Peyer's patch (tissue), 4 donors: Measurements from ENCODE around the gene LCE6A. TPM values are rescaled to one million over a fixed set of nuclear protein-coding genes. Genes with fewer than 3 reads are reported as not detected.

ENCODE experiments used
- DNase-seq, 3 donors: peaks; one replicate each; pipeline ENCODE4 v3.0.0-alpha.2; 2017 to 2019
- H3K27ac ChIP-seq, 4 donors: fragments of 200-600 bp; sonication (generic); one replicate each; pipeline ENCODE4 v1.5.1; 2016 to 2019
- H3K27me3 ChIP-seq, 2 donors: fragments of 200-600 bp; sonication (generic); one replicate each; pipeline ENCODE4 v1.5.1; 2019
- H3K36me3 ChIP-seq, 3 donors: fragments of 200-600 bp; sonication (generic); one replicate each; pipeline ENCODE4 v1.5.1; 2016 to 2019
- H3K4me1 ChIP-seq, 4 donors: fragments of 200-600 bp; sonication (generic); one replicate each; pipeline ENCODE4 v1.5.1; 2016 to 2019
- H3K4me3 ChIP-seq, 4 donors: fragments of 200-600 bp; sonication (generic); 1 replicate in 3 of 4; 2 replicates in 1 of 4; pipeline ENCODE4 v1.5.1; 2016 to 2019; ENCODE audit warnings: mild to moderate bottlenecking in 1 of 4
- H3K9me3 ChIP-seq, 4 donors: fragments of 200-600 bp; sonication (generic); one replicate each; pipeline ENCODE4 v1.5.1; 2016 to 2019; ENCODE audit warnings: mild to moderate bottlenecking in 1 of 4
- POLR2A ChIP-seq, 2 donors: fragments of 450-650 bp; IDR thresholded peaks; one replicate each; pipeline ENCODE4 v1.5.1; 2017; ENCODE audit warnings: antibody characterized with exemption in 2 of 2, mild to moderate bottlenecking in 2 of 2, moderate library complexity in 2 of 2
- total RNA-seq, 4 donors: library from RNA; depleted of rRNA; stranded (reverse); fragments of >200 nt; gene quantifications; one replicate each; pipeline ENCODE4 v1.1.0, GENCODE V29; 2016
- TF ChIP-seq, protein P1 (sequence below), 6 experiments: fragments of 450-650 bp in 4 of 6; fragments of 200-600 bp in 2 of 6; sonication (generic) in 1 of 6; IDR thresholded peaks; one replicate each; pipeline ENCODE4 v1.5.1; 2017 to 2019; ENCODE audit warnings: antibody characterized with exemption in 6 of 6, mild to moderate bottlenecking in 3 of 6, moderate library complexity in 1 of 6

LCE6A gene
- total RNA-seq, 4 donors from 2014 or later = not detected

DNA sequence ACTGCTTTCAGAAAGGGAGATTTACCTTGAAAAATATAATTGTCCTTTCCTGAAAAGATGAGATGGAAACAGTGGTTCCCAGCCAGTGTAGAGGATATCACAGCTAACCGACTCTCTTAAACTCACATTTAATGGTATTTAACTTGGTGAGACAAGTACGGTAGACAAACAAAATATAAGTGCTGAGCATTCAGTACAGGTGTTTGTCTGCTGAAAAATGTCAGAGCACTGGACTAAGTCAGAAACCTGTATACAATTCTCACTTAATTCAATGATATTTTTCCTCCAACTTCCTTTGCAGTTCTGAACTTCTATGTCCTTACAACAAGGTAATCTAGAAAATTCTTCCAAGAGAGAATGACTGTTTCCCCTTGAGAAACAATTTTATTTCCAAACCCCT lies 31.0 kb upstream of the LCE6A start, which contains the start of gene LCE1B:
TSS of gene LCE1B (plus strand) at position 301 of the 400 bp plus-strand sequence. CDS start 476 bp downstream, outside the sequence.
- H3K9me3 ChIP-seq = no peaks in the 10 kb centered on the region
- DNase-seq = no peak
- no peak within 1 kb of the TSS for H3K4me3 ChIP-seq
- H3K27me3 ChIP-seq = no peaks in the 10 kb centered on the region
- H3K27ac ChIP-seq = no peak within 1 kb of the TSS
- H3K36me3 ChIP-seq = no peaks in the 10 kb centered on the region
- no peaks in the 10 kb centered on the region for H3K4me1 ChIP-seq
- TF ChIP-seq, protein P1, sequence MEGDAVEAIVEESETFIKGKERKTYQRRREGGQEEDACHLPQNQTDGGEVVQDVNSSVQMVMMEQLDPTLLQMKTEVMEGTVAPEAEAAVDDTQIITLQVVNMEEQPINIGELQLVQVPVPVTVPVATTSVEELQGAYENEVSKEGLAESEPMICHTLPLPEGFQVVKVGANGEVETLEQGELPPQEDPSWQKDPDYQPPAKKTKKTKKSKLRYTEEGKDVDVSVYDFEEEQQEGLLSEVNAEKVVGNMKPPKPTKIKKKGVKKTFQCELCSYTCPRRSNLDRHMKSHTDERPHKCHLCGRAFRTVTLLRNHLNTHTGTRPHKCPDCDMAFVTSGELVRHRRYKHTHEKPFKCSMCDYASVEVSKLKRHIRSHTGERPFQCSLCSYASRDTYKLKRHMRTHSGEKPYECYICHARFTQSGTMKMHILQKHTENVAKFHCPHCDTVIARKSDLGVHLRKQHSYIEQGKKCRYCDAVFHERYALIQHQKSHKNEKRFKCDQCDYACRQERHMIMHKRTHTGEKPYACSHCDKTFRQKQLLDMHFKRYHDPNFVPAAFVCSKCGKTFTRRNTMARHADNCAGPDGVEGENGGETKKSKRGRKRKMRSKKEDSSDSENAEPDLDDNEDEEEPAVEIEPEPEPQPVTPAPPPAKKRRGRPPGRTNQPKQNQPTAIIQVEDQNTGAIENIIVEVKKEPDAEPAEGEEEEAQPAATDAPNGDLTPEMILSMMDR (IDR thresholded peaks at IDR 0.05) = no peak
- no peak for TF ChIP-seq POLR2A (IDR thresholded peaks at IDR 0.05)

DNA sequence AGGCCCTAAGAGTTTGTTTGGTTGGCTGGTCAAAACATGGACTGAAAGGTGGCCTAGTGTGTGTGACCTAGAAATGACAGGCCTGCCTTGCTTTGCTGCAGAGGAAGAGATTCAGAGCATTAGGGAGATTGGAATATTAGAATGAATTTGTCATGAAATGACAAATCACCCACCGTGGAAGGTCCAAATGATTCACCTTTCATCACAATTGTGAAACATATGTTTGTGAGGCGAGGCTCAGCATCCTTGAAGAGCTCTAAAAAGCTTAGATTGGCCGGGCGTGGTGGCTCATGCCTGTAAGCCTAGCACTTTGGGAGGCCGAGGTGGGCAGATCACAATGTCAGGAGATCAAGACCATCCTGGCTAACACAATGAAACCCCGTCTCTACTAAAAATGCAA lies 25.3 kb upstream of the LCE6A start:
- no peak for DNase-seq
- Histone ChIP-seq H3K36me3 (no peaks in the 10 kb centered on the region), H3K27ac (no peak overlapping the region), H3K4me1 (no peaks in the 10 kb centered on the region), H3K4me3 (no peak overlapping the region), H3K27me3 (no peaks in the 10 kb centered on the region), H3K9me3 (no peaks in the 10 kb centered on the region)
- no peak for TF ChIP-seq POLR2A (IDR thresholded peaks at IDR 0.05)
- TF ChIP-seq, protein P1 (IDR thresholded peaks at IDR 0.05) = no peak

DNA sequence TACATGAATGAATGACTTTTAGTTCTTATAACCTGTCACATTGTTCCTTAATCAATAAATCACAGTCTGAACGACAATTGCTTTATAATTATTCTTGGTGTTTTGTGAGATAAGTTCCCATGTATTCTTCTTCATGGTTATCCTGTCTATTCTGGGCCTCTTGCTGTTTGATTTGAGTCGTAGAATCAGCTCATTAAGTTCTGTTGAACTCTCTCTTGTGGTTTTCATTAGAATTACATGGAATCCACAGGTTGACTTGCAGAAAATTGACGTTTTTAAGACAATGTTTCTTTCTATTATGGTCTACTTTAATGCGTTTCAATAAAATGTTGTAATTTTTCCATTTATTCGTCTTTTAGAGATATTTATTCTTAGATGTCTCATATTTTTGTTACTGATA lies 19.4 kb upstream of the LCE6A start:
- Histone ChIP-seq H3K27me3 (no peaks in the 10 kb centered on the region), H3K4me3 (no peak overlapping the region), H3K27ac (no peak overlapping the region), H3K9me3 (no peaks in the 10 kb centered on the region), H3K36me3 (no peaks in the 10 kb centered on the region), H3K4me1 (no peaks in the 10 kb centered on the region)
- no peak for DNase-seq
- no peak for TF ChIP-seq POLR2A (IDR thresholded peaks at IDR 0.05)
- TF ChIP-seq, protein P1 (IDR thresholded peaks at IDR 0.05) = no peak

DNA sequence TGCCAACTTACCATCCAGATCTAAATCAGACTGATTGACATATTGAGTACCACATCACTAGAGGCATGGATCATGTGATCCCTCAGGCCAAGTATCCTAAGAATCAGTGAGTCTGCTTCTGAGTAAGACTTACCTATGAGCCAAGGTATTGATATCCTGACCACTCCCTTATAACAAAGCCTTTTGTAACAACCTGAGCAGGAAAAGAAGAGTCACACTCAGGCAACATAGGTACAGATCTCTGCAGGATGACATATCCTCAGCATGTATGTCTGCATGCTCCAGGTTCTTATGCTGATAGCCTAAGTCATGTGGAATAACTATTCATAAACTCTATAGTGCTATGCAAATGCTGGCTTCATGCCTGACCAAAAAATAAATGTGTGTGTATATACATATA lies 17.7 kb upstream of the LCE6A start:
- Histone ChIP-seq H3K27ac (no peak overlapping the region), H3K36me3 (no peaks in the 10 kb centered on the region), H3K27me3 (no peaks in the 10 kb centered on the region), H3K4me3 (no peak overlapping the region), H3K9me3 (no peaks in the 10 kb centered on the region), H3K4me1 (no peaks in the 10 kb centered on the region)
- TF ChIP-seq, protein P1 (IDR thresholded peaks at IDR 0.05) = no peak
- no peak for TF ChIP-seq POLR2A (IDR thresholded peaks at IDR 0.05)
- no peak for DNase-seq

DNA sequence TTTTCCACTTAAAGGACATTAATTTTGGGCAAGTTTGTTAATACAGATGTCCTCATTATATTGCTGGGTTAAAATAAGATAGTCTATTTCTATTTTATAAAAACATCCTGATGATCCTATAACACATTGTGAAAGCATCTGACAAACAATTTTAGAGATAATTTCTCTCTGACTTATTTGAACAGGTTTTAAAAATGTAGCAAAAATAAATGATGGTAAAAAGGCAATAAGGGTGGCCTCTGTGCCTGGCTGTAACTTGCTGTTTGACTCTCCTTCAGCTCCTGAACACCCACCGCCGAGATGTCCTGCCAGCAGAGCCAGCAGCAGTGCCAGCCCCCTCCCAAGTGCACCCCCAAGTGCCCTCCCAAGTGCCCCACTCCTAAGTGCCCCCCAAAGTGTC lies 15.5 kb upstream of the LCE6A start, which contains the start of gene LCE1A:
TSS of gene LCE1A (plus strand) at position 301 of the 400 bp plus-strand sequence. CDS start at position 301, 0 bp downstream.
- H3K4me3 ChIP-seq = no peak within 1 kb of the TSS
- H3K9me3 ChIP-seq = no peaks in the 10 kb centered on the region
- no peak within 1 kb of the TSS for H3K27ac ChIP-seq
- H3K27me3 ChIP-seq = no peaks in the 10 kb centered on the region
- no peaks in the 10 kb centered on the region for H3K4me1 ChIP-seq
- TF ChIP-seq, protein P1 (IDR thresholded peaks at IDR 0.05) = no peak
- no peak for TF ChIP-seq POLR2A (IDR thresholded peaks at IDR 0.05)
- DNase-seq = no peak
- no peaks in the 10 kb centered on the region for H3K36me3 ChIP-seq

DNA sequence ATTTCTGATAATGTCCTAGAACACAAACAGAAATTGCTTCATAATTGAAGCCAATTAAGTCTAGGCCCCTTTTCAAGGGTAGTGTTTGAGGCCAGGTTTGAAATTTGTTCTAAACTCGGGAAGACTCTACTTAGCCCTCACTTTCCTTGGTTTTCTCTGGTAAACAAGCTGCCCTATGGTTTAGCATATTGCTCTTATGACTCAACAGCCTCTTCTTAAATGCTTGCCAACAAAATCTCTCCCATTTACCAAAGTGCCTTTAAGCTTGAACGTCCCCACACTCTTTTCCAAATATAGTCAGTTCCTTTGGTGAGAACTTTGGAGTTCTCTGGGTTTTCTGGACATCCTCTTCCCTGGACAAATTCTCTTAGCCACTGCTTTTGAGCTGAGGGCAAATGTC lies 5.8 kb upstream of the LCE6A start:
- H3K27ac ChIP-seq = no peak overlapping the region
- no peaks in the 10 kb centered on the region for H3K9me3 ChIP-seq
- TF ChIP-seq, protein P1 (IDR thresholded peaks at IDR 0.05) = no peak
- no peak for TF ChIP-seq POLR2A (IDR thresholded peaks at IDR 0.05)
- H3K27me3 ChIP-seq = no peaks in the 10 kb centered on the region
- DNase-seq = no peak
- H3K36me3 ChIP-seq = no peaks in the 10 kb centered on the region
- no peaks in the 10 kb centered on the region for H3K4me1 ChIP-seq
- no peak overlapping the region for H3K4me3 ChIP-seq
